RWPE2 (cell line): ENCODE measurements around the gene SLC24A3.

Source experiments
- ATAC-seq: fragments of 200-7000 bp; cut with Tn5 transposase; 3 replicates; pipeline ENCODE4 v1.9.1; 2021; ENCODE audit warnings: low read depth
- DNase-seq: peaks from one replicate; pipeline ENCODE4 v3.0.0-alpha.2; 2020; ENCODE audit warnings: low spot score
- H3K27ac ChIP-seq: fragments of 450-650 bp; 2 replicates; pipeline ENCODE4 v1.5.1; 2017; ENCODE audit warnings: mild to moderate bottlenecking; ENCODE audit not compliant: poor library complexity, severe bottlenecking
- H3K27me3 ChIP-seq: fragments of 250-450 bp; sonication (Bioruptor Pico); 2 replicates; pipeline ENCODE4 v1.5.1; 2021; ENCODE audit warnings: mild to moderate bottlenecking, moderate library complexity; ENCODE audit not compliant: insufficient read depth, poor library complexity, severe bottlenecking
- H3K36me3 ChIP-seq: fragments of 250-450 bp; sonication (Bioruptor Pico); 2 replicates; pipeline ENCODE4 v1.5.1; 2020; ENCODE audit warnings: low read depth, mild to moderate bottlenecking, moderate library complexity
- H3K4me1 ChIP-seq: fragments of 250-450 bp; sonication (Bioruptor Pico); 2 replicates; pipeline ENCODE4 v1.5.1; 2021; ENCODE audit warnings: mild to moderate bottlenecking, moderate library complexity; ENCODE audit not compliant: insufficient read depth, poor library complexity, severe bottlenecking
- H3K4me3 ChIP-seq: fragments of 250-450 bp; sonication (Bioruptor Pico); 2 replicates; pipeline ENCODE4 v1.5.1; 2021; ENCODE audit warnings: mild to moderate bottlenecking, moderate library complexity; ENCODE audit not compliant: severe bottlenecking
- H3K9me3 ChIP-seq: fragments of 250-450 bp; sonication (Bioruptor Pico); 2 replicates; pipeline ENCODE4 v1.5.1; 2021; ENCODE audit warnings: mild to moderate bottlenecking, moderate library complexity; ENCODE audit not compliant: severe bottlenecking
- CTCF ChIP-seq: fragments of 450-650 bp; IDR thresholded peaks from one replicate; pipeline ENCODE4 v1.5.1; 2017; ENCODE audit warnings: mild to moderate bottlenecking, moderate library complexity; ENCODE audit not compliant: poor library complexity, severe bottlenecking

The SLC24A3 gene

DNA sequence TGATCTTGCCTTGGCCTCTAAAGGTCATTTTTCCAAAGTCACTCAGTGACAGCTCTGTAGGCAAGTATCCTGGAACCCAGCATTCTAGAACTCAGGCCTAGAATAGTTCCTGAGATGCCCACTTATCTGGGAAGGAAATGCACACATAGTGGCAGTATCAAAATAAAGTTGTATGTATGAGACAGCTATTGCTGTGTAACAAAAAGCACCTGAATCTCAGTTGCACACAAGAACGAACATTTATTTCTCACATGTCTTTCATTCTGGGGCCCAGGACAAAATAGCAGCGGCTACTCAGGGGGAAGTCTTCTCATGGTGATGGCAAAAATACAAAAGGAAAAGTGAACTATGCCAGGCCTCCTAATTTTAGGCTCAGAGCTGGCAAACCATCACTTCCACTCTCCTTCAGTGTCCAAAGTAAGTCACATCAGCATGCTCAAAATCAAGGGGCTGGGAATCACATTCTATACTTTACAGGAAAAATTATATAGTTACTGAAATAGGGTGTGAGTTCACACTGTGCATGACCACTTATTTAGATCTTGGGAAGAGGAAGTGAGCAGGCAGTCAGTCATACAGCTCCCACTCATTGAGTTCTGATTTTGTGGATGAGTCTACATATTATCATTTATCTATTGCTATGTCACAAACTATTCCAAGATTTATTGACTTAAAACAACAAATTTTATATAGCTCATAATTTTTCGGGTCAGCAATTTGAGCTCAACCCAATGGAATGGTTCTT lies 412.0 kb downstream of the SLC24A3 start:
- no peak overlapping the region for H3K4me3 ChIP-seq
- H3K9me3 ChIP-seq = no peaks in the 10 kb centered on the region
- no peak for TF ChIP-seq CTCF
- H3K27me3 ChIP-seq = no peaks in the 10 kb centered on the region
- no peaks in the 10 kb centered on the region for H3K36me3 ChIP-seq
- ATAC-seq = no peak
- H3K27ac ChIP-seq = no peak overlapping the region
- no peak for DNase-seq
- no peaks in the 10 kb centered on the region for H3K4me1 ChIP-seq

GRCh38 chr20:19625426-19625825 lies 413.0 kb downstream of the SLC24A3 start:
- no peak for ATAC-seq
- no peak for TF ChIP-seq CTCF

GRCh38 chr20:19626896-19627295 lies 414.5 kb downstream of the SLC24A3 start:
- no peak overlapping the region for H3K27ac ChIP-seq
- no peak for DNase-seq
- no peak for ATAC-seq
- no peaks in the 10 kb centered on the region for H3K9me3 ChIP-seq
- no peak overlapping the region for H3K4me3 ChIP-seq
- TF ChIP-seq CTCF = no peak
- H3K4me1 ChIP-seq = no peaks in the 10 kb centered on the region
- no peaks in the 10 kb centered on the region for H3K36me3 ChIP-seq
- no peaks in the 10 kb centered on the region for H3K27me3 ChIP-seq

More at GRCh38 chr20:19625426-19625825, 413.0 kb downstream of the SLC24A3 start:
- DNase-seq = no peak
- no peaks in the 10 kb centered on the region for H3K9me3 ChIP-seq
- H3K36me3 ChIP-seq = no peaks in the 10 kb centered on the region
- no peak overlapping the region for H3K27ac ChIP-seq
- no peaks in the 10 kb centered on the region for H3K4me1 ChIP-seq
- H3K4me3 ChIP-seq = no peak overlapping the region
- no peaks in the 10 kb centered on the region for H3K27me3 ChIP-seq

GRCh38 chr20:19628570-19629134 lies 416.2 kb downstream of the SLC24A3 start:
- Histone ChIP-seq H3K4me1 (no peaks in the 10 kb centered on the region), H3K27me3 (no peaks in the 10 kb centered on the region), H3K27ac (no peak overlapping the region), H3K9me3 (no peaks in the 10 kb centered on the region), H3K4me3 (no peak overlapping the region), H3K36me3 (no peaks in the 10 kb centered on the region)
- TF ChIP-seq CTCF = peak; percentile 91
- ATAC-seq (peak; percentile 81), DNase-seq (no peak)

DNA sequence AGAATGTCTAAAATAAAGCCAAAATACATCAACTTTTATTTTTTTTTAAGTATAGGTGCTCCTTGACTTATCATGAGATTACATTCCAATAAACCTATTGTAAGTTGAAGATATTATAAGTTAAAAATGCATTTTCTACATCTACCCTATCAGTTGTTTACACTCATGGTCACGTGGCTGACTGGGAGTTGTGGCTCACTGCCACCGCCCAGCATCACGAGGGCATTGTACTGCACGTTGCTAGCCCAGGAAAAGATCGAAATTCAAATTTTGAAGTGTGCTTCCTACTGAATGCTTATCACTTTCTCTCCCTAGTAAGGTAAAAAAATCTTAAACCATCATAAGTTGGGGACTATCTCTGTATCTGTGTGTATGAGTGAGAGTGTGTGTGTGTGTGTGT lies 419.0 kb downstream of the SLC24A3 start:
- no peak overlapping the region for H3K27ac ChIP-seq
- no peaks in the 10 kb centered on the region for H3K4me1 ChIP-seq
- TF ChIP-seq CTCF = no peak
- no peaks in the 10 kb centered on the region for H3K9me3 ChIP-seq
- H3K4me3 ChIP-seq = no peak overlapping the region
- DNase-seq (no peak), ATAC-seq (no peak)
- no peaks in the 10 kb centered on the region for H3K27me3 ChIP-seq
- no peaks in the 10 kb centered on the region for H3K36me3 ChIP-seq
